Measurements from ENCODE around the gene C2orf92.

The C2orf92 gene

DNA sequence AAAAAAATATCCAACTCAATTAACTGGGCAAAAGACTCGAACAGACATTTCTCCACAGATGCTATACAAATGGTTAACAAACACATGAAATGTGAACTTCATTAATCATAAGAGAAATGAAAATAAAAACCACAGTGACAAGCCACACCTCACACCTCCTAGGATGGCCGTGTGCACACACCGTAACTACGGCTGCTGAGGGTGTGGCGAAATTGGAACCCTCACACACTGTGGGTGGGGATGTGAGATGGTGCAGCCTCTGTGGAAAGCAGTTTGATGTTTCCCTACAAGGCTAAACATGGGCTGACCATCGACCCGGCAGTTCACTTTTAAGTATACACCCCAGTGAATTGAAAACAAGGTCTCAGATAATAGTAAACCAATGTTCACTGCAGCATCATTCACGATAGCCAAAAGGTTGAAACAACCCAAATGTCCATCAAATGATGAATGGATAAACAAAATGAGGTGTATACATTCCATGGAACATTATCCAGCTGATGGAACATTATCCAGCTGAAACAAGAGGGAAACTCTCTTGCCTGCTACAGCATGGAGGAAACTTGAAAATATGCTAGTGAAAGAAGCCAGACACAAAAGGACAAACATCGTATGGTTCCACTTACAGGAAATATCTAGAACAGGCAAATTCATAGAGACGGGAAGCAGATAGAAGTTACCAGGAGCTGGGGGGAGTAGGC is 76.1 kb downstream of the C2orf92 start:
- DNase-seq (ENCODE audit: low spot score), result no peak

DNA sequence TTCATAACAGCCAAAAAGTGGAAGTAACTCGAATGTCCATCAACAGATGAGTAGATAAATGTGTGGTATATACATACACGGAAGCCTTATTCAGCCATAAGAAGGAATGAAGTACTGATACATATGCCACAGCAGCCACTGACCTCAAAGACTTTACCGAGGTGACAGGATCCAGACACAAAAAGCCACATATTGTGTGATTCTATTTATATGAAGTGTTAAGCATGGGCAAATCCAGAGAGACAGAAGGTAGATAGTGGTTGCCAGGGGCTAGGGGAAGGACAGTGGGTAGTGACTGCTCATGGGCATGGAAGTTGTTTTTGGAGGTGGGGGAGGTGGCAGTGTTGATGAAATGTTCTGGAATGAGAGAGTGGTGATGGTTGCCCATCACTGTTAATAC is 77.8 kb downstream of the C2orf92 start:
- no peak for DNase-seq (ENCODE audit: low spot score)

DNA sequence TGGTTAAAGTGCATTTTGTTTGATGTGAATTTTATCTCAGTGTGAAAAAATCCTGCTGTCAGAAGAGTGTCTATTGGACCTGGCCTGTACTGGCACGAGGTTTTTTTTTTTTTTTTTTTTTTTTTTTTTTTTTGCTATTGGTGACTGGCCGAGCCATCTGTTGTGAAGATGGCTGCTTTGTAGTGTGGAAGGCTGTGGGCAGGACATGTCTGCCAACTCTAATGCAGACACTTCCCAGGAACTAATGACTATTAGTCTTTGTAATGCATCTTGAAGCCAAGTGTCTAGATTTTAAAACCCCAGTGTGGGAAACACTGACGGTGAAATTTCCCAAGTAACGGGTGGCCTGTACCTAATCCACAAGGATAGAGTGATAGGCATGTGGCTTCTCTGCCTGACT is 78.2 kb downstream of the C2orf92 start:
- no peak for DNase-seq (ENCODE audit: low spot score)

DNA sequence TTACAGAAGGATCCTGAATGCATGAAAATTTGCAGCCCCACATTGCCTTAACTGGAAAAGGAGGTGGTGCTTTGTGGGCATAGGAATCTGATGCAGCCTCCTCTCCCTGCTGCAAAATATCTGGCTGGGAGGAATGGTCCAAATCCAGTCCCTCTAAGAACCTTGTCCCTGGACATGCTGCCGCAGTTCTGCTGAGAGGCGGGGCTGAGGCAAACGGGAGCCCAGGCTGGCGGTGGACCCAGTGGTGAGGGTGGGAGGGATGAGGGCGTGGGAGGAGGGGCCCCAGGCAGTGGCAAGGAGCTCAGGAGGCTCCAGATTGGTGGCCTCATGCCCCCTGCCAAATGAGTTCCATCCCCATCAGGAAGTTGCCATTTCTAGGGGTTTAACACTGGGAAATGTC is 80.1 kb downstream of the C2orf92 start:
- DNase-seq (ENCODE audit: low spot score), result no peak

DNA sequence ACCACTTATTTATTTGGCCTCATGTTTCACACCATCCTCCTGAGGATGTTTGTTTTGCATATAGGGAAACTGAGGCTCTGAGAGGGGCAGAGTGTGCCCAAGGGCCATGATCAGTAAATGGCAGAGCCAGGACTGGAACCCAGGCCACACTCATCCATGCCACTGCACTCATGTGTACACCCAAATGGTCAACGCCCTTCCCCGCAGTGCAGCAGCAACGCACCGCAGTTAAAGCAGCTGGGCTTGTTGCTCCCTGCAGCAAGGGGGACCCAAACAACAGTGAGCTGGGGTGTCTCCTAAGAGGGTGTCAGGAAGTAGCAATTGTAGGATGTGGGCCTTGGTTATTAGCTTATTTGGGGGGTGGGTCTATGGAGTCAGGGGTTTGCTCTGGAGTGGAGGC is 80.5 kb downstream of the C2orf92 start:
- no peak for DNase-seq (ENCODE audit: low spot score)

DNA sequence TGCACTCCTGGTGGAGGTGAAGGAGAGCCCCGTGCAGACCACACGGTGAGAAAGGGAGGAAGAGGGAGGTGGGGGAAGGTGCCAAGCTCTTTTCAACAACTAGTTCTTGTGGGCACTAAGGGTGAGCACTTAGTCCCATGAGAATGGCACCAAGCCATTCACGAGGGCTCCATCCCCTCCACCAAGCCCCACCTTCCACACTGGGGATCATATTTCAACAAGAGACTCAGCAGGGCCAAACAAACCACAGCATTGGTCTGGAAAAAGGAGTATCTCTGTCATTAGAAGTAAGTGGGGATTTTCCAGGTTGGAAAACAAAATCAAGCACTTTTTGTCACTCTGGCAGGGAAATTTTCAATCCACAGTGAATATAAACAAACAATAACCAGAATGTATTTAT is 82.2 kb downstream of the C2orf92 start:
- no peak for DNase-seq (ENCODE audit: low spot score)

Data from left forelimb (tissue), 1 donor.